NCI-H524 (cell line): ENCODE data around the gene SNRK.
"Not testable (repeated sequence)": the region's sequence is repeated elsewhere in the genome, so short reads cannot be mapped to it uniquely, and the experiment has no call there.

Experiments used
- DNase-seq, 2 experiments: peaks; one replicate each; lab custom pipeline; 2025; lab: John Stamatoyannopoulos, UW

The SNRK gene

DNA sequence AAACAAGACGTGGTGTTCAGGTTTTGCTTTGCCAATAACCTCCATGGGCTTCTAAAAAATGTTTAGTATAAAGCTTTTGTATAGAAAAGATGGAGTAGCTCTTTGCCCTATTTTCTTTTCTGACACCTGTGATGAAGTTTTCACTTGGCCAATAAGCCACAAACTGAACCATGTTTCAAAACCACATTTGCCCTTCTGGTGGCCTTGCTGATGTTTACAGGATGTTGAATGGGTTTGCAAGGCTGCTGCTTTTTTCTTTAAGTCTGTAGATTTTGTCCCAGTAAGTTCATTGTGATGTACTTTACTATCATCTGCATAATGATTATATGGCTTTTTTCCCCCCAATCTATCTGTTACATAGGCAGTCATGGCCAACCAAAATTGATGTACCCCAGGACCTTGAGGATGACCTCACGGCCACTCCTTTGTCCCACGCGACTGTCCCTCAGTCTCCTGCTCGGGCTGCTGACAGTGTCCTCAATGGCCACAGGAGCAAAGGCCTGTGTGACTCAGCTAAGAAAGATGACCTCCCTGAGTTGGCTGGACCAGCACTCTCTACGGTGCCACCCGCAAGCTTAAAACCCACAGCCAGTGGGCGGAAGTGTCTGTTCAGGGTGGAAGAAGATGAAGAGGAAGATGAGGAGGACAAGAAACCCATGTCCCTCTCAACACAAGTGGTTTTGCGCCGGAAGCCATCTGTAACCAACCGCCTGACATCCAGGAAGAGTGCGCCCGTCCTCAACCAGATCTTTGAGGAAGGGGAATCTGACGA, 60.8 kb downstream of the SNRK start:
- DNase-seq, result no peak

DNA sequence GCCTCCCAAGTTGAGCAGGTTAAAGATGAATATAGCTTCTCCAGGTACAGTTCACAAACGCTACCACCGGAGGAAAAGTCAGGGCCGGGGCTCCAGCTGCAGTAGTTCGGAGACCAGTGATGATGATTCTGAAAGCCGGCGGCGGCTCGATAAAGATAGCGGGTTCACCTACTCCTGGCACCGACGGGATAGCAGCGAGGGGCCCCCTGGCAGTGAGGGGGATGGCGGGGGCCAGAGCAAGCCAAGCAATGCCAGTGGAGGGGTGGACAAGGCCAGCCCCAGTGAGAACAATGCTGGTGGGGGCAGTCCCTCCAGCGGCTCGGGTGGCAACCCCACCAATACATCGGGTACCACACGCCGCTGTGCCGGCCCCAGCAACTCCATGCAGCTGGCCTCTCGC, 61.4 kb downstream of the SNRK start:
- no peak for DNase-seq

DNA sequence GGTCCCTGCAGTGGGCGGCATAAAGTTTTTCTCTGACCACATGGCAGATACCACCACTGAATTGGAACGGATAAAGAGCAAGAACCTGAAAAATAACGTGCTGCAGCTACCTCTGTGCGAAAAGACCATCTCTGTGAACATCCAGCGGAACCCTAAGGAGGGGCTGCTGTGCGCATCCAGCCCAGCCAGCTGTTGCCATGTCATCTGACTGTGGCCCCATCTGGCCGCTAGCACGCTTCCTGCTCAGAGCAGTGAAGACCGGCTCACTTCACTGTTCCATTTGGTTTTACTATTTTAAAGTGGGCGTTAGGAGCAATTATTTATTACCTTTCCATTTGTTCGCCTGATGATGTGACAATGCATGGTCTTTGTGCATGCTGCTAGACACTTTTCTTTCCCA, 62.0 kb downstream of the SNRK start:
- peak in 1 of 2 experiments; percentile 4 for DNase-seq

GRCh38 chr3:43348852-43349574, 62.7 kb downstream of the SNRK start:
- DNase-seq, result no peak

DNA sequence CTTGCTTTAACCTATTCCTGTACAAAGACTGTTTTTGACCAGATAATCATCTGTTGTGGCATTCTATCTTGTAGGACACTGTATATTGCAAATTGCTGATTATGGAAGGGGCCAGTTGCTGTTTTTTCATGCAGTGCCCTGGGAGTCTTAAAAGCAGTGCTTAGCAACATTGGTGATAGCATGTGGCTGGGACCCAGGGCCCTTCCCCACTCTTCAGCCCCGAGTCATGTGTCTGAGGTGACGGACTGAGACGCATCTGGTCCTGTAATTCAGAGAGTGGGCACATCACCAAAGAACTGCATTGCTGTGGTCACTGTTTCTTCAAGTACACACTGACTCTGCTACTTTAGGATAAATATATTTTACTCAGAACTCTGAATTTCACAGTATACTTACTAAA, 63.4 kb downstream of the SNRK start:
- no peak for DNase-seq

- DNase-seq, result no peak
These were observed 67.1 kb downstream of the SNRK start for GRCh38 chr3:43353393-43353792.

DNA sequence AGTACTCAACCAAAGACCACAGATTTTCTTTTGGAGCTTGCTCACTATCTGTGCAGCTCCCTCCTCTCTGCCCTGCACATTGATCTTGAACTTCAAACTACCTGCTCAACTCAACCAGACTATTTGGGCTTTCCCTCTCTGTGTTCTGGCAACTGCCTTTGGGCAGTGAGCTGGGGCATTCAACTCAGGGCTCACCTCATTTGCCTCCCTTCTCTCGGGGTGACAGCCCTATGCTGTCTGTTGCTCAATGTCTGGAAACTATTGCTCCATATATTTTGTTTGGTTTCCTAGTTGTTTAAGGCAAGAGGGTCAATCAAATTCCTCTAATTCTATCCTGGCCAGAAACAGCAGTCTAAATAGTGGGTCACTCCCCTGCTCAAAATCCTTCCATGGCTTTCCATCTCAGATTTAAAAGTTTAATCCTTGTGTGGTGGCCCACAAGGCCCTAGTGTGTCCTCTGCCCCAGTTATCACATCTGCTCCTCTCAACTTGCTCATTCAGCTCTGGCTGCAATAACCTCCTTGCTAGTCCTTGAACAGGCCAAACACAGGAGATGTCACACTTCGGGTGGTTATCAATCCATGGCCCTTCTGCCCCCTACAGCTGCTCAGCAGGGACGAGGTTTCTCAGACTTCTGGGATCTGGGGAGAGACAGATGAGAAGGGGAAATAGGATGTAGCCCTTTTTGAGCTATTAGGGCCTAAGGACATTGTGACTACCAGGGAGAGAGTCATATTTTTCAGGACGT, 67.8 kb downstream of the SNRK start:
- DNase-seq, result no peak

DNA sequence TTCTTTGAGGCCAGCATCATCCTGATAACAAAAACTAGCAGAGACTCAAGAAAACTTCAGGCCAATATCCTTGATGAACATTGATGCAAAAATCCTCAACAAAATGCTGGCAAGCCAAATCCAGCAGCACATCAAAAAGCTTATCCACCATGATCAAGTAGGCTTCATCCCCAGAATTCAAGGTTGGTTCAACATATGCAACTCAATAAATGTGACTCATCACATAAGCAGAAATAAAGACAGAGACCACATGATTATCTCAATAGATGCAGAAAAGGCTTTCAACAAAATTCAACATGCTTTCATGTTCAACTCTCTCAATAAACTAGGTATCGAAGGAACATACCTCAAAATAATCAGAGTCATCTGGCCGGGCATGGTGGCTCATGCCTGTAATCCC, 69.7 kb downstream of the SNRK start:
- not testable (repeated sequence) for DNase-seq

- no peak for DNase-seq
These were observed 74.7 kb downstream of the SNRK start for GRCh38 chr3:43361077-43361476.

- no peak for DNase-seq
These were observed 75.8 kb downstream of the SNRK start for GRCh38 chr3:43362183-43362582.

DNA sequence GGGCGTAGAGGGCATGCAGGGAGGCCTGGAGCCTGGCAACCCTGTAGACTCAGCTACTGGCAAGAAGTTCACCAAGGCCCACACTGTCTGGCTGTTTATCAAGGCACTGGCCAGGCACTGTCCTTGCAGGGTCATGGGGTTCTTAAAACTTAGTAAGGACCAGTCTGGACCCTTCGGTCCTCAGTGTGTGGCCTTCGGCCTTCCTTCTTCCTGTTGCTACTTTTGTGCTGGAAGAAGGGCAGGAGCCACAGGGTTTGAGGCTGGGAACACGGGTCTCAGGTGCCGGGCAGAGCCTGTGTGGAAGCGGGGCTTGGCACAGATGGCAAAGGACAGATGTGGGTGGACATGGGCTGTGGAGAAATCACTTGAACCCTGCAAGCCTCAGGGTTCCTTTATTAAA, 76.6 kb downstream of the SNRK start:
- DNase-seq, result no peak

DNA sequence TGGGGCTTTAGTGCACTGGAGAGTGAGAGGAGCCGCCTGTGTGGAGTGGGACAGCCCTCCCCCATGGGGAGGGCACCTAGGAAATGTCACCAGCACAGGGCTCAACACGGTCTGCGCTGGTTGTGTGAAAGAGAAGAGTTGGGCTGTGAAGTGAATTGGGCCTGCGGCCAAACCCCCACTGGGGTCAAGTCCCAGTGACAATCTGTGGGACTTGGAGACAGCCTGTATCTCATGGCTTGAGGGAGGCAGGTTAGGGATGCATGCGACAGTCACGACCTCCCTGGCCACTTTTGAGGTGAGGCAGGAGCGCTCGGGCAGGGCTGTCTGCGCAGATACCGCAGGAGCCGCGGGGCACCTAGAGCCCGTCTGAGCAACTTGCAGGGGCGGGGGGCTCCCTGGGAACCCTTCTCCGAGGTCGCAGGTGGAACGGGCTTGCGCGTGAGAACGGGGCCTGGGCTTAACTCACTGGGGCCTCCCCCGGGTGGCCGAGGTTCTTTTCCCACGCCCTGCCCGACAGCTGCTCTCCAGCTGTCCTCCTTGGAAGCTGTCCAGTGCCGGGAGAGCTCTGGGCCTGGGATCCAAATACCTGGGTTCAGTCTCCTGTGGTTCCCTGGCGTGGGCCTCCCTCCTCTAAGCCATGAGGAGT, 77.4 kb downstream of the SNRK start:
- DNase-seq, result no peak

DNA sequence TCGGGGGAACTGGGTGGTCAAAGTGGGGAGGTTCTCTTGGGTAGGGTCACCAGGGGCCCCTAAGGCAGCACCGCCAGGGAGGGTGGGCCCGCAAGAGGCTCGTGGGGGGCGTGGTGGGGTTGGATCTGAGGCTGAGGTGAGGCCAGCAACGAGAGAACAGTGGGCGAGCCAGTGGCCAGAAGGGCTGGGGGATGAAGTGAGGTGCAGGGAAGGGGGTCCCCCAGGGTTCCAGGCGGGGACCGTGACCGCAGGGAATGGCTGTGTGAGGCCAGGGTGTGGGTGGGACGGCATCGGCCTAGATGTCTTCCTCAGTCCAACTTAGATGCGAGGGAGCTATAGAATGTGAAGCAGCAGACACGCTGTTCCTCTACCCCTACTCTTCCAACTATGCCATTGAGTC, 78.2 kb downstream of the SNRK start:
- DNase-seq, result no peak

GRCh38 chr3:43364926-43365325, 78.6 kb downstream of the SNRK start:
- DNase-seq, result peak; percentile 1 to 72

GRCh38 chr3:43365601-43366305, 79.4 kb downstream of the SNRK start:
- DNase-seq, result no peak

DNA sequence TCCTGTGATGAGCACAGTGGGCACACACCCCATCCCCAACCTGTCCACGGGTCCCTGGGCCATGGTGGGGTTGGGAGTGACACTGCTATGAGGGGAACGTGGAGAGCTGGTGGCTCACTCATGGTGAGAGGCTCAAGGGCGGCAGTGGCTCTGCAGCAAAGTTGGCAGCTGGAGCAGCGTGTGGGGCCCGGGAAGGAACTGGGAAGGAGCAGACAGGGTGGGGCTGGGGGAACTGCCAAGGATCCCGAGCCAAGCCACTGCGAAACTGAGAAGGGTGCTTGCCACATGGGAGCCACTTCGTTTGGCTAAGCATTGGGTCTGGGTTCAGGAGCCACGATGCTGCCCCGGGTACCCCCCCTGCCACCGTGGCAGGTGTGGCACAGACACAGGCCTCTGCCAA, 80.1 kb downstream of the SNRK start:
- no peak for DNase-seq

- no peak for DNase-seq
These were observed 80.5 kb downstream of the SNRK start for GRCh38 chr3:43366885-43367284.

DNA sequence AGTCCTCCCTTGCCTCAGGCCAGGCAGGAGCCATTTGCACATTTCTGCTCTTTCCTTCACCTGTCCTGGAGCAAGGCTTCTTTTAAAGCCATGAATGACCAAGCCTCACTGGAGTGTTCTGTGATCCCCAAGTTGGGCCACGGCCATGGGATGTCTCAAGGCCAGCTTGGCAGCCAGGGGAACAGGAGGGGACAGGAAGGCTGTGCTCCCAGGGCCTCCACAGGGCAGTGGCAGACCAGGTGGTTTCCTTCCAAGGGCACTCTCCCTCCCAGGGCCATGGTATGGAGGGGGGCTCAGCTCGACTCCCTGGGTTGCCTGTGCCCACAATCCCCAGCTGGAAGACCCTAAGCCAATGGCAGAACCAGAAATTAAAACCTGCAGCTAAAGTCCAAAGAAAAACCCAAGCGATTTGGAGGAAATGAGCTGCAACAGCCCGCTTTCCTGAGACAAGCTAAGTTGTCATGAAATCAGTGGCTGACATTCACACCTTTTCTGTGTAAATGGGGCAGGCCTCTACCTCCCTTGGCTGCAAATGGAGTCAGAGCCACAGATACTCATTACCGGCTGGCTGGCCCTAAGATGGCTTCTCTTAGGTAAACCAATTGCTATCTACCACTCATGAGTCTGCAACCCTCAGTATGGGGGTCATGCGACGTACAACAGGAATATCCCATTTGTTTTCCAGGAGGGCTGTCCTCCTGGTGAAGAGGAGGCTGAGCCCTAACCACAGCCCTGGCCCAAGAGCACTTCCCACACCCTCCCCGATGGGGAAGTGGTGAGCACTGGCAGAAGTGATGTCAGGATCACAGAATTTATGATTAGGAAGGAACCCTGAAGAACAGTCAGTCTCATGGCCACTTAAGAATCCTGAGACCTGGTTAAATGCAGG, 83.3 kb downstream of the SNRK start:
- DNase-seq, result no peak

DNA sequence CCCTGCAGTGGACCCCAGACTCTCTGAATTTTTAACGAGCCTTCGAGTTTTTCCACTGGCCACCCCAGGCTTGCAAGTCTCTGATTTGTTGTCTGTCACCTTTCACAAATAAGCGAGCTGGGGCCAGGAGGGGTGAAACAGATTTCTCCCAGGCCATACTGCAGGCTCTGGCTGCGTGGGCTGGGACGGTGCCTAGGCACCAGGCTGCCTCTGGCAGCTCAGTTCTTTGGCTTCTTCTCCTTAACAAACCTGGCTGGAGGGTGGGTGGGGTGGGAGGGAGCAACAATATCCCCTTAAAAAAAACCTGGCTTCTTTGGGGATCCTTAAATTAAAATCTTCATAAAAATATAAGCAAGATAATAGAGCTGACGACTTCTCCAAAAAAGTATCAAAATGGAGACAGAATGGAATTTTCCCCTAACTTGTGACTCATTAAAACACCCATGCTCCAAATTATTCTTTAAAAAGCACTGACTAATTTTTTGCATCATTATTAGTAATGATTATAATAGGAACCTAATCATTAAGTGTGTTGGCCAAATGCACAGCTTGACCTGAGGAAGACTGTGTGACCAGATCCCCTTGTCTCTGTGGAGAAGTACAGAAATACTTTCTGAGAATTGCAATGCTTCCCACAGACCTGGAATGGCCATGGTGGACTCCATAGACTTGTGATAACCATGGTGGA, 84.1 kb downstream of the SNRK start:
- DNase-seq, result no peak

GRCh38 chr3:43371494-43371893, 85.2 kb downstream of the SNRK start:
- no peak for DNase-seq
